ENCODE data around the gene MYO1C.

The MYO1C gene, protein sequence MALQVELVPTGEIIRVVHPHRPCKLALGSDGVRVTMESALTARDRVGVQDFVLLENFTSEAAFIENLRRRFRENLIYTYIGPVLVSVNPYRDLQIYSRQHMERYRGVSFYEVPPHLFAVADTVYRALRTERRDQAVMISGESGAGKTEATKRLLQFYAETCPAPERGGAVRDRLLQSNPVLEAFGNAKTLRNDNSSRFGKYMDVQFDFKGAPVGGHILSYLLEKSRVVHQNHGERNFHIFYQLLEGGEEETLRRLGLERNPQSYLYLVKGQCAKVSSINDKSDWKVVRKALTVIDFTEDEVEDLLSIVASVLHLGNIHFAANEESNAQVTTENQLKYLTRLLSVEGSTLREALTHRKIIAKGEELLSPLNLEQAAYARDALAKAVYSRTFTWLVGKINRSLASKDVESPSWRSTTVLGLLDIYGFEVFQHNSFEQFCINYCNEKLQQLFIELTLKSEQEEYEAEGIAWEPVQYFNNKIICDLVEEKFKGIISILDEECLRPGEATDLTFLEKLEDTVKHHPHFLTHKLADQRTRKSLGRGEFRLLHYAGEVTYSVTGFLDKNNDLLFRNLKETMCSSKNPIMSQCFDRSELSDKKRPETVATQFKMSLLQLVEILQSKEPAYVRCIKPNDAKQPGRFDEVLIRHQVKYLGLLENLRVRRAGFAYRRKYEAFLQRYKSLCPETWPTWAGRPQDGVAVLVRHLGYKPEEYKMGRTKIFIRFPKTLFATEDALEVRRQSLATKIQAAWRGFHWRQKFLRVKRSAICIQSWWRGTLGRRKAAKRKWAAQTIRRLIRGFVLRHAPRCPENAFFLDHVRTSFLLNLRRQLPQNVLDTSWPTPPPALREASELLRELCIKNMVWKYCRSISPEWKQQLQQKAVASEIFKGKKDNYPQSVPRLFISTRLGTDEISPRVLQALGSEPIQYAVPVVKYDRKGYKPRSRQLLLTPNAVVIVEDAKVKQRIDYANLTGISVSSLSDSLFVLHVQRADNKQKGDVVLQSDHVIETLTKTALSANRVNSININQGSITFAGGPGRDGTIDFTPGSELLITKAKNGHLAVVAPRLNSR
- 15.9 to 60.5 (median 35.7) reads per million in 3 experiments for total RNA-seq

DNA sequence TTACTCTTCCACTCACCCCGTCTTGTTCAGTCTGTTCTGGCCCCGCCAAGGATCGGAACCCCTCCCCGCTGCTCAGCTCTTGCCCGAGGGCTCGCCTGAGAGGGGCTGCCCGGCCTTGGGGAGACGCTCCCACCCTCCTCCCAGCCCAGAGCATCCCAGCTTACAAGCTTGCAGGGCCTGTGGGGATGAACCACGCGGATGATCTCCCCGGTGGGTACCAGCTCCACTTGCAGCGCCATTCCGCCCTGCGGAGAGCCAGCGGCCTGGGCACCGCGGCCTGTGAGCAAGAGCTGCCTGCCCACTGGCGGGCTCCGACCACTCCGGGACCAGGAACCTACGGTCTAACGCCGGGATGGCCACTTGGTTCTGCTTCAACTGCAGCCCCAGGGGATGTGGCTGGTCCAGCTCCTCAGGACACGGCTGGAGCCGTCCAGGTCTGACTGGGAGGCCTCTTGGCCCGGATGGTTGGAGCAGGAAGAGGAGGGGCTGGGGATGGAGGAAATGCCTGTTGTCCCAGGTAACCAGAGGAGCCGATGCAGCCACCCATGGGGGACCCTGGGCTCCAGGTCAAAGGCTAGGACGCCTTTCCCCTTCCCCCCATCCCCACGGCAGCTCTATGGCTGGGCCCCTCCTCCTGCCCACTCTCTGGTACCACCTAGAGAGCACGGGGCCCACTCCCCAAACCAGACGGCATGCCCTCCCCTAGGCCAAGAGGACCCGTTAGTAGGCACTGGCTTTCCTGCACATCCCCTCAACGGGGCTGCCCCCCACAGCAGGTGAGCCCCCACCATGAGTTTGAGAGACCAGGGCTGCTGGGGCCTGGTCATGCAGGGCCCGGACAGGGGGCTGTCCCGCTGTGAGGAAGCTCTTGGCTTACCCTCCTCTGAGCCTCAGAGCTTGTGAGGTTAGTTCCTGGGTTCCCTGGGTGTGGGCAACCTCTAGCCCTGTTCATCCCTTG, at the start of gene MYO1C:
TSS of gene MYO1C (minus strand) at position 438 of the 958 bp plus-strand sequence. CDS start at position 239, 199 bp downstream.
- no peak for DNase-seq

DNA sequence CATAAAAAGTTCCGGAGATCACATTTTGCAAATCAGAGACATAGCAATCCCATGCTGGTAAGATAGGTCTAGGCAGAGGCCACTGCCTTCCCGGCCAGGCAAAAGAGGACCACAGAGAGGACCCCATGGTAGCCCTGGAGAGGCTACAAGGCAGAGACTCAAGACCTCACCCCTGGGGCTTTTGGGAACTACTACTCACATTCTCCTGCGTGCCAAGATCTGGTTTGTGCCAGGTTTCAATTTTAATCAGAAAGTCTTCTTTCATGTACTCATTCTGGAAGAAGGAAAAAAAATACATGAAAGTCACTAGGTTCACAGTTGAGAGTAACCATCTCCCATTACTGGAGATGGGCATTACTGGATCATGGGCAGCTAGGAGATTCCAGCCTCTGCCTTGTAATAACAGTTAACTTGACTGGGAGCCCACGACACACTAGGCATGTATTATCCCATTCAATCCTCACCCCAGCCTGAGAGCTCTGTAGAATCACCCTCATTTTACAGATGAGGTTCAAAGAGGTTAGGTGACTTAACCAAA, 49.0 kb upstream of the MYO1C start:
- no peak for DNase-seq

DNA sequence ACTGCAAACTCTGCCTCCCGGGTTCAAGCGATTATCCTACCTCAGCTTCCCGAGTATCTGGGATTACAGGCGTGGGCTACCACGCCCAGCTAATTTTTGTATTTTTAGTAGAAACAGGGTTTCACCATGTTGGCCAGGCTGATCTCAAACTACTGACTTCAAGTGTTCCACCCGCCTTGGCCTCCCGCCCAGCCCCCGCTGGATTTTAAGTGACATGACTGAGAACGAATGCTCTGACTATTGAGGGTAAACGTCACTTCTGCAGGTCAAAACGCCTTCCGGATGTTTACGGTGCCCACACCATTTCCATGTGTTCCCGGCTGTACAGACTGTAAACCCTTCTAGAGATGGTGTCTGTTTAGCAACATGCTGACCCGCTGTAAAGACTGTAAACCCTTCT, 47.3 kb upstream of the MYO1C start:
- no peak for DNase-seq

DNA sequence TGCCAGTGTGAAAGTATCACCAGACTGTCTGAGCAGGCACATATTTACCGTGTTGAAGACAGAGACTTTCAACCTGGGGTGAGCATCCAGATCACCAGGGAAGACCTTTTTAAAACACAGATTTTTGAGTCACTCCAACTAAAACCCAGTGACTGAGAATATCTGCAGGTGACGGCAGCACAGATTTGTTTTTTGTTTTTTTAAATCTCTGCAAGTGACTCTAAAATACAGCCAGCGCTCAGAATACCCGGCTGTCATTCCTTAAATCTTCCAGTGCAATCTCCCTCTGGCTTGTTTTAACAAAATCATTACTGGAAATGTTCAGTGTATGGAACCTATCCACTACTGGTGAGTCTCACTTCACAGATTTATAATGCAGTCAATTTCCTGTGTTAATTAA, 43.3 kb upstream of the MYO1C start:
- DNase-seq = no peak

DNA sequence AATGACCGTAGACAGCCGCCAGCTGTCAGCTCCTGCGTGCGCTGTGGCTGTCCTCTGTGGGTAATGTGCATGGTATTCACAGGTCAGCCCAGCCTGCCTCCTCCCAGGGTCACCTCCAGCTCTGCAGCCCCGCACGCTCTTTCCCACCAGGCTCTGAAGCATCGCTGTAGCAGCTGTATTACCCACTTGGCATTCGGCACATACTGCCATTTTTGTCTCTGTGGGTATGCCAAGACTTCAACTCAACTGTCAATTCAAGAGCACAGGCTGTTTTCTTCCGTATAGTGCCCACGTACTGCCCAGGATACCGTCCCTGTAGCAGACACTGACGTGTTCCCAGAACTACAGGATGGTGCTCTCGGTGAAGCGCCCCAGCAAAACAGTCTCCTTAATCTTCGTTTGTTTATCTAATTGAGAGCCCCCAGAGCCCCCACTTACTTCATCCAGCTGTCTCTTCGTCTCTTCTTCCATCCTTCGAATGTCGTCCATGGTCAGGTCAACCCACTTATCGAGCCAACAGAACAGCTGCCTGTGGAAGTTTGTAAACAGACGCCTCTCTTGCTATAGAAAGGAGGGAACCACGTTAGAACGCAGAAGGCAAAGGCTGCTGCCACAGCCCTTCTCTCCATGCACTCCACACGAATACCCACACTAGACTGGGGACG, 41.3 kb upstream of the MYO1C start:
- DNase-seq = no peak

DNA sequence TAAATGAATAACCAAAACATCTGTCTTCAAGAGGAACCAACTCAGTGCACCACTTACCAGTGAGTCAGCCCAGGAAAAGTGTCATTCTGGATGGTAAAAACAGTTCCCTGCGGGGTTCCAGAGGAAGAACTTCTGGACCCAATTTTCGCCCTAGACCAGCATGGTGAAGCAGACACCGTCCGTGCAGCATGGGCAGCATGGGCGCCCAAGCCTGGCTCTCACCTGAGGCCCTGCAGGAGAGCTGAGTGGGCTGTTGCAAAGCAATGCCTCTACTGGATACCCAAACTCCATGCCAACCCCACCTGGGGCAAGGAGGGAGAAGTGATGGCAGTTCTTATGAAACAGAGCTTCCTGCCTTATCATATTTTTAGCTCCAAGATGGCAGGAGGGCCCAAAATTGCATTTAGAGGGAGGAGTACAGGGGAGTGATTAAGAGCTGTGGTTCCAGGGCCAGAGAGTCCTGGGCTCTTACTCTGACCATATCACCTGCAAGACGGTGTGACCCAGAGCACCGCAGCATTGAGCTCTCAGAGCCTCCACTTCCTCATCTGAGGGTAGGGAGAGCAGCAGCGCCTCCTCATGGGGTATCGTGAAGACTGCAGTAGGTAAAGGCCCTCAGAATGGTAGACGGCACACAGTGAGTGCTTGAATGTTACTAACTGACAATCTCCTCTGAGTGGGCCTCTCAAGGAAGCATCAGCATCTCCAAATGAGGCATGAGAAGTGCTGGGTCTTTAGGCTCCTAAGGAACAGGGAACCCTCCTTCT, 40.5 kb upstream of the MYO1C start:
- peak; percentile 33 for DNase-seq

DNA sequence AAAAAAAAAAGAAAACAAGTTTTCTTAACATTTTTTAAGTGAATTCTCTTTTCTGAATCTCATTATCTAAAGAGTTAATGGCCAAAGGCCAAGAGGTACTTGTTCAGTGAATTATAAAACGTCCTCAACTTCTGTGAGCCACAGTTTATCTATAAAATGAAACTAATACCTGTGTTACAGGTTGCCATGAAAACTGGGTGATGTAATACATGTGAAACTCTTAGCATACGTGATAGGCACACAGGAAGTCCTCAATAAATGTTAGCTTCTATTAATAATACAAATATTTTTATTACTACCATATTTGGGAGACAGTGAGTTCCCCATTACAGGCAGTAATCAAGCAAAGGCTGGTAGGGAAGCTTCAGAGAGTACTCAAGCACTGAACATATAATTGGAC, 37.4 kb upstream of the MYO1C start:
- no peak for DNase-seq

DNA sequence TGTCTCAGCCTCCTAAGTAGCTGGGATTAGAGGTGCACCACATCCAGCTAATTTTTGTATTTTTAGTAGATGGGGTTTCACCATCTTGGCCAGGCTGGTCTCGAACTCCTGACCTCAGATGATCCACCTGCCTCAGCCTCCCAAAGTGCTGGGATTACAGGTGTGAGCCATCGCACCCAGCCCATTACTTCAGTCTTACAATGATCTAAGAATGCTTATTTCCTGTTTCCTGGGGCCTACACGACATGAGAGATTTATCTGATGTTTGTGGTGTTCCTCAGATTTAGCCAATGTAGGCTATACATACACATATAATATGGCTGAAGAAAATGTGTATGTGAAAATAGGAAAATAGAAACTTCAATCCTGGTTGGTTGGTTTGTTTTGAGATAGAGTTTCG, 34.4 kb upstream of the MYO1C start:
- peak; percentile 49 for DNase-seq

DNA sequence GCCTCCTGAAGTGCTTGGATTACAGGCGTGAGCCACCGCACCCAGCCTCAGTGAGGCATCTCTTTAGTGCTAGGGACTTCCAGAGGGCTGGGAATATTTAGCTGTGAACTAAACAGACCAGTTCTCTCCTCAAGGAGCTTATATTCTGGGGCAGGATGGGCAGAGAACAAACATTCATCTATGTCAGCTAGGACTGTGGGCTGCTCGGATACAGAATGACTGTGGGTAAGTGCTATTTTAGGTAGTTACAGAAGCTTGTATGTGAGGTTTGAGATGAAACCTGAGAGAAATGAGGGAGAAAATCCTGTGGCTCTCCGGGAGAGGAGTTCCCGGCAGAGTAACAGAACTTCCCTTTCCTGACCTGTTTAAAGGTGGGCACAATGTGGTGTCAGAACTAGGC, 30.1 kb upstream of the MYO1C start:
- DNase-seq = no peak

DNA sequence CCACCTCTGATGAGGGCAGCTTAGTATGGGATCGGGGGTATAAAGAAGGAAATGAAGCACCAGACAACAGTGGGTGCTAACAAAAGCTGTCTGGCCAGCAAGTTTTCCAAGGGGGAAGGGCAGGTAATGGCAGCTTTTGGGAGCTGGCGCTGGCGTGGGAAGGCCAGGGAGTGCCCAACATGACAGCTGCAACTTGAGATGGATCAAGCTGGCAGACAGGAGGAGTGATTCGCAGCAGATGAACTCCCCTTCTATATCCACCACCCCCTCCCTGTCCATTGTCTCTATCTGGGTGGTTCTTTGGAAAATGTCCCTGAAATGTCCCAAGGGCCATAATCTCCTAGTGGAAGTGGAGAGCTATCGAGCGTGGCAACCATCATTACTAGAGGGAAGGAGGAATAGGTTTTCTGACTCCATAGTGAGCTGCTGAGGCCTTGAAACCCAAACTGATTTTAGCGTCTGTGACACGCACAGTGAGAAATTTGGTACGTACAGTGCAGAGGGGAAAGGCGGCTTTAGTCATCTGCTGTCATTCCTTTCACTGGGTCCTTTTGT, 28.7 kb upstream of the MYO1C start:
- DNase-seq = no peak

DNA sequence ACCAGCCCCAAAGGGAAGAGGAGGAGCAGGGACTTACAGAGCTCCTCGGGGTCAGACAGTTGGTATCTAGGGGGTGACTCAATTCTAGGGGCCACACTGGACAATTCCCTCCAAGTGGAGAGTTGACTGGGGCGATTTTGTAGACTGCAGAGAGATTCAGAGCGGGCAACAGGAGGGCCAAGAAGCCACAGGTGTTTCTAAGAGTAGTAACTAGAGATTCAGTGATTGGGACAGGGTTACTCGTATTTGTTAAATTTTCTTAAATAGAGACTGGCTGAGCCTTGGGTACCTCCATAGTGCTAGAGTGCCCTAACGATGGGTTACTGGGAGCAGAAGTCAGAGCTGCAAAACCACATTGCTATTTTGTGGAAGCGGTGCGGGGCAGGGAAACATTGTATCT, 27.2 kb upstream of the MYO1C start:
- DNase-seq = no peak

DNA sequence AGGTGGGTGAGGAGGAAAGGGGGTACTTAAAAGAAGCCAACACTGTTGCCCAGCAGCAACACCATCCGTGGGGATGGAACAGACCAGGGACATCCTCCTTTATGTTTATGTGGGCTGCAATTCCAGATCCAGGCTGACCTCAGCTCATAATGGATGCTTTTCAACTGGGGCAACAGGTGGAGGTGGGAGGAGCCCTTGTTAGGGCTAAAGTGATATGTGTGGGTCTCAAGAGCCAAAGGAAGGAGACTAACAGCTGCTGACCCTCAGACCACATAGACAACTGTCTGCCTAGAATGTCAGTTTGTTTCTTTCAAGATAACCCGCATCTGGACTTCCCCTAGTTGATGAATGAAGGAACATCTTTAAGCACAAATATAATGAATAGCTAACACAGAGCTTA, 25.9 kb upstream of the MYO1C start:
- no peak for DNase-seq

DNA sequence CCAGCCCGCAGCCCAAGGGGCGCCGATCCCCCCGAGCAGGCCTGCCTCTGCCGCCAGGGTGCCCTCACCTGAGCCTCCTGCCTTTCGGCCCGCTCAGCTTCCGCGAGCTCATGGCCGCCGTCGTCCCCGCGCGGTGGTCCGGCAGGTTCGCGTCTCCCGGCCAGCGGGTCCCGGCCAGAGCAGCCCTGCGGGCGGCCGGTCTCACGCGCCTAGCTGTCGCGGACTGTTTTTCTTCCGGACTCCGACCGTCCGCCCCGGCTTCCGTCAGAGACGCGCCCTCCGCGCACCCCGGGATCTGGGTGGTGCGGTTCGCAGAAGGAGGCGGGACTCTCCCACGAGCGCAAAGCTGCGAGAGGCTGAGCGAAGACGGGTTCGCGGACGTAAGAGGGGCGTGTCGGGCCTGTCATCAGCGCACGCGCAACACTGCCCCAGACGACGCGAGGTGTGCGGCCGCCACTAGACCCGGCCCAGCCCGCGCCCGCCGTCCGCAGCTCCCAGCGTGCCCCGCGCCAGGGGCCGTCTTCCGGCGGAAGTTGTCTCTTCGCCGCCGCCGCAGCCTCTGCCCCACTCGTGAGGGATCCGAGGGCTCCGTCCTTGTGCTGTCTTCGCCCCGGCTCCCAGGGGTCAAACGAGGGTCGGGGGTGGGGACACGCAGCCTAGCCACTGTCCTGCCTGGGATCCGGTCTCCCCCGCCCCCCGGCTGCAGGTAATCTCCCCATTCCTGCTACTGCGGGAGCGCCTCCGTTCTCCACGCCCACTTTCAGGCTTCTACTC, 24.1 kb upstream of the MYO1C start, which contains the start of gene INPP5K:
TSS of gene INPP5K (minus strand) at position 225 of the 774 bp plus-strand sequence. CDS start at position 112, 113 bp downstream.
- peak; percentile 98 for DNase-seq

DNA sequence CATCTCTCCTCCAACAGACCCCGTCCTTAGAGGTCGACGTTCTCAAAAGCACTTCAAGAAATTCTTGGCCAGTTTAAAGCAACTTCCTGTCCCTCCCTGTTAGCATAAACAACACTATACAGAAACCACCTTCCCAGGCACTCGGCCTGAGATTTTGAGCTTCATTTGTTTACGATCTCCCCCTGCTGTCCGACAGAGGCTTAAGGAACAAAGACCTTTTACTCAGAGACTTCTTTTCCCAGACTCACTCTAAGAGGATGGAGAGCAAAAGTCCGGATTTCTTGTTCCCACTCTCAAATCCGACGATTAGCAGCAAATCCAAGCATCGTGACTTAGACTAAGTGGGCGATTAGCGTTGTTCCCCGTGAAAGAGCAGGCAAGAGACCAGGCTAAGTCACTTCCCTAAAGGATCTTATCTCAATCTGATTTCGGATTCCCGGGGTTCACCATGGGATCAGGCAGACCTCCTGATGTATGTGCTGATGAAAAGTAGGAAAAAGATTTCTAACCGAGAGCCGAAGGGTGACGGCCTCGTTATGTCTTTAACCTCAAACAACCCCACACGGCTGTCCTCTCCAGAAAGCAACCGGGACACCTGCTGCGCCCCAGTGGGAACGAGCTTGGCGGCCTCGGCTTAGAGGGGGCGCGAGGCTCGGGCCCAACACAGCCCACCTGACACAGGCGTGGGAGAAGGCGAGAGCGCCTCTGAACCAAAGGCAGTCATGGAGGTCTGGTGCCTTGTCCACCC, 23.3 kb upstream of the MYO1C start:
- DNase-seq = peak; percentile 61

DNA sequence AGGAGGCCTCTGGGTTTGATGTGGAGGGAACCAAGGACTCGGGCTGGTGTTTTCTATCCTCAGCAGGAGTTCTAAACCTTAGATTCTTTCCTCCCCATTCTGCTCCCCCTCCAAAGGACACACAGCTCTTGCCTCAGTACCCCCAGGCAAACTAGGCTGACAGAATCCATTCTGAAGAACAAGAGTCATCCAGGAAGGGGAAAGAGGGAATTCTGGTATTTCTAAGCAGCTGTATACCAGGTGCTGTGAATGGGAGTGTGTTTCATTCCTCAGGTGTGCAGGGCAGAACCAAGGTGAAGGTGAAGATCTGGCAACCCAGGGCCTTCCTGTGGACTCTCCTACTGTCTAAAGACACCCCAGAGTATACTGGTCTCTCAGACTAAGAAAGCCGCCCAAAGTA, 19.9 kb upstream of the MYO1C start:
- no peak for DNase-seq

DNA sequence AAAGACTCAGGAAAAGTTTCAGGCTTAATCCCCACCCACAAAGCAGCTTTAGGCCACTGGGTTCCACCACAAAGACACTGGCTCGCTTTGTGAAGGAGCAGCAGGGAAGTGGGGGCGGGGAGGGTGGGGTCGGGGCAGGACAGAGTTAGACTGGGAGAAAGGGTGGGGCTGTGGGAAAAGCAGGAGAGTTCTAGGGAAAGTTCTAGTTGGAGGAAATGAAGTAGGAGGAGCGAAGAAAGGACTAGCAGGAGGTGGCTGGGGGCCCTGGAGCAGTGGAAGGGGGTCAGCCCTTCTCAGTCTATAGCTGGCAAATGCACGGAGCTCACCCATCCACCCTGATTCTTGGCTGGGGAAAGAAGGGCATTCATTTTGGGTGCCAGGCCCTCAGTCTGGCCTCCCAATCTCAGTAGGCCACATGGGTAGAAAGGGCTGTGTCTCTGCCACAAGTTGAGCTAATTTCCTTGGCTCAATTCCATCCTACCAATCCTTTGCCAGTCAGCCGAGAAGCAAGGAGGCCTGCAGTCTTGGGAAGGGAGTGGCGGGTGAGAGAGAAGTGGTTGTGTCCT, 19.4 kb upstream of the MYO1C start:
- no peak for DNase-seq

DNA sequence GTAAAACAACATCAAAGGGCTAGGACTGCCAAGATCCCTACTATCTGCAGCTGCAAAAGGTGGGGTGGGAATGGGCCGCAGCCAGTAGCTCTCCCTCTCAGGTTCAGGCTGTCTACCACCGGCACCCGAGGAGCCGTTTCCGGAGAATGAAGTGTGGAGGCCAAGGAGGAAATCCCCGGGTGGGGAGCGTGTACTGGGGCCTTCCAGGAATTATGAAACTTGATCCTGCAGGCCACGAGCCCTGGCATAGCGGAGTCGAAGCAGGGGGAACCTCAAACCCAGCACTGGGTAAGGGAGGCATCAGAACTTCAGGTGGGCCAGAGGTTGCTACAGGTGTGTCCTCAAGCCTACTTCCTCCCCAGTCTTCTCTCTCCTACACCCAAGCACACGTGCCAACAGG, 18.8 kb upstream of the MYO1C start:
- no peak for DNase-seq

DNA sequence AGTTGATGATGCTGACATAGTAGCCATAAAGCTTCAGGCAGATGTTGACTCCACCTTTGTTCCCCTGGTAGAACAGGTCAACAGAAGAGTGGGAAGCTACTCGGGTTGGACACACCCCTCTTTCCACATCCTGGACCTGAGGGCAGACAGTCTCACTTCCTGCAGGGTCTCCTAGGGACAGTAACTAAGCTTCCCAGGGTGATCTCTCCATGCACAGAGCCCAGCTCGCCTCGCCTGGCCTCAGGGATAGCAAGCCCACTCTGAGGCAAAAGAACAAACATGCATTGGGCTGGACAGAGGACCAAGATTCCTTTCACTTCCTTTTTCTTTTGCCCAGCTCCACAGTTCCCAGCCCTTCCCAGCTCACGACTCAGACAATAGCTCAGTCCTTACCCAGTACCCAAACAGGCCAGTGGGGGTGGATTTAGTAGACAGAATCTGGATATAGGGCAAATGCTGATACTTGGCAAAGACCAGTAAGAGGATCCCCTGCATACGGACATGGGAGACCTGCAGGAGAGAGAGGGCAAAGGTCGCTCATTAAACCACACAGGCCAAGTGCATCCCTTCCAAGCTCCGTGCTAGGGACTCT, 16.9 kb upstream of the MYO1C start:
- DNase-seq = no peak
